H1 (cell line): ENCODE data around the gene GAP43. TPM values are rescaled to one million over a fixed set of nuclear protein-coding genes. Genes with fewer than 3 reads are reported as not detected.

Experiments
- CTCF ChIA-PET: fragments of 300-600 bp; sonication (Branson Sonifier 250); formaldehyde crosslinking; loops from one replicate; lab custom pipeline; 2021; ENCODE audit not compliant: partially characterized antibody; lab: Charles Lee
- POLR2A ChIA-PET: fragments of 300-600 bp; sonication (Branson Sonifier 250); formaldehyde crosslinking; loops from one replicate; lab custom pipeline; 2021; ENCODE audit warnings: inconsistent platforms; ENCODE audit not compliant: partially characterized antibody; lab: Charles Lee
- DNase-seq, 2 experiments: peaks; one replicate each; pipeline versions ENCODE4 v3.0.0 to v3.0.0-alpha.2; 2010 to 2022; ENCODE audit warnings: low spot score in 2 of 2, low read depth in 1 of 2, mixed read lengths in 1 of 2
- FAIRE-seq: peaks from 2 replicates; lab custom pipeline; 2011; peaks lifted over from hg19 to GRCh38; lab: Jason Lieb, UNC
- H2AFZ ChIP-seq: 2 replicates; pipeline ENCODE4 v1.8.1; 2012; ENCODE audit warnings: low read length, inconsistent platforms
- H2AK5ac ChIP-seq: 2 replicates; pipeline ENCODE4 v1.6.1; 2013; ENCODE audit warnings: low read depth, low read length
- H2BK120ac ChIP-seq: replicated peaks from 2 replicates; pipeline ENCODE3; 2013; ENCODE audit warnings: low read depth, low read length, inconsistent platforms
- H2BK12ac ChIP-seq: 2 replicates; pipeline ENCODE4 v1.6.1; 2013; ENCODE audit warnings: low read depth, low read length
- H2BK15ac ChIP-seq: 2 replicates; pipeline ENCODE4 v1.6.1; 2013; ENCODE audit warnings: low read length
- H2BK20ac ChIP-seq: 2 replicates; pipeline ENCODE4 v1.6.1; 2013; ENCODE audit warnings: low read length
- H2BK5ac ChIP-seq: 2 replicates; pipeline ENCODE4 v1.6.1; 2013; ENCODE audit warnings: low read depth, low read length
- H3K14ac ChIP-seq: 2 replicates; pipeline ENCODE4 v1.6.1; 2013; ENCODE audit warnings: inconsistent platforms; ENCODE audit not compliant: insufficient read length
- H3K18ac ChIP-seq: 2 replicates; pipeline ENCODE4 v1.6.1; 2013; ENCODE audit warnings: low read length; ENCODE audit errors: extremely low read depth
- H3K23ac ChIP-seq: 2 replicates; pipeline ENCODE4 v1.6.1; 2013; ENCODE audit warnings: inconsistent platforms; ENCODE audit not compliant: insufficient read length
- H3K23me2 ChIP-seq: 2 replicates; pipeline ENCODE4 v1.6.1; 2013; ENCODE audit warnings: low read depth, low read length
- H3K27ac ChIP-seq: 2 replicates; pipeline ENCODE4 v1.6.1; 2011; ENCODE audit warnings: low read depth, low read length, inconsistent platforms
- H3K27me3 ChIP-seq, 4 experiments: replicated peaks in 1 of 4; 1 replicate in 1 of 4; 2 replicates in 3 of 4; pipeline versions ENCODE4 v1.6.1 to v1.8.1; 2011 to 2013; ENCODE audit warnings: low read length in 3 of 4, mild to moderate bottlenecking in 3 of 4, inconsistent platforms in 2 of 4, mixed read lengths in 2 of 4, moderate library complexity in 1 of 4; ENCODE audit not compliant: control insufficient read depth in 3 of 4, insufficient read depth in 3 of 4; ENCODE audit errors: extremely low read depth in 1 of 4
- H3K36me3 ChIP-seq, 4 experiments: 2 replicates each; pipeline versions ENCODE4 v1.6.1 to v1.8.1; 2011 to 2013; ENCODE audit warnings: mild to moderate bottlenecking in 4 of 4, low read length in 3 of 4, moderate library complexity in 2 of 4, control low read depth in 1 of 4, inconsistent platforms in 1 of 4; ENCODE audit not compliant: insufficient read depth in 4 of 4, control insufficient read depth in 2 of 4
- H3K4ac ChIP-seq: replicated peaks from 2 replicates; pipeline ENCODE3; 2013; ENCODE audit warnings: low read length, low read depth, mixed read lengths, inconsistent platforms; ENCODE audit not compliant: insufficient read length
- H3K4me1 ChIP-seq, 4 experiments: replicated peaks in 1 of 4; 1 replicate in 1 of 4; 2 replicates in 3 of 4; pipeline versions ENCODE4 v1.6.1 to v1.8.1; 2011 to 2013; ENCODE audit warnings: low read length in 3 of 4, inconsistent platforms in 2 of 4, mixed read lengths in 1 of 4; ENCODE audit not compliant: insufficient read depth in 4 of 4, control insufficient read depth in 3 of 4
- H3K4me2 ChIP-seq, 2 experiments: 2 replicates each; pipeline versions ENCODE4 v1.6.1 to v1.8.1; 2011 to 2013; ENCODE audit warnings: low read depth in 2 of 2, low read length in 2 of 2, control low read depth in 1 of 2, inconsistent platforms in 1 of 2, mild to moderate bottlenecking in 1 of 2; ENCODE audit not compliant: insufficient read depth in 1 of 2
- H3K4me3 ChIP-seq, 4 experiments: fragments of 200-600, 300-600 bp in 1 of 4; sonication (generic), shearing (Covaris generic), sonication (Bioruptor Twin) in 1 of 4; 2 replicates each; pipeline versions ENCODE4 v1.5.1 to v1.8.1; 2011 to 2016; ENCODE audit warnings: low read length in 4 of 4, low read depth in 3 of 4, control low read depth in 2 of 4, inconsistent platforms in 2 of 4, mild to moderate bottlenecking in 2 of 4, mixed read lengths in 1 of 4, moderate library complexity in 1 of 4; ENCODE audit not compliant: insufficient read depth in 2 of 4; ENCODE audit errors: extremely low read depth in 1 of 4
- H3K56ac ChIP-seq: replicated peaks from 2 replicates; pipeline ENCODE3; 2013; ENCODE audit warnings: low read depth, mild to moderate bottlenecking, mixed read lengths, low read length, inconsistent platforms; ENCODE audit not compliant: insufficient read length
- H3K79me1 ChIP-seq: 2 replicates; pipeline ENCODE4 v1.6.1; 2013; ENCODE audit warnings: low read depth, low read length, control low read depth
- H3K79me2 ChIP-seq, 2 experiments: 2 replicates each; pipeline versions ENCODE4 v1.6.1 to v1.8.1; 2012 to 2013; ENCODE audit warnings: low read length in 2 of 2, mild to moderate bottlenecking in 2 of 2, inconsistent platforms in 1 of 2; ENCODE audit not compliant: insufficient read depth in 2 of 2, control insufficient read depth in 1 of 2
- H3K9ac ChIP-seq, 4 experiments: replicated peaks in 1 of 4; 1 replicate in 1 of 4; 2 replicates in 3 of 4; pipeline versions ENCODE4 v1.6.1 to v1.8.1; 2011 to 2013; ENCODE audit warnings: low read depth in 3 of 4, low read length in 3 of 4, control low read depth in 2 of 4, mild to moderate bottlenecking in 2 of 4, moderate library complexity in 2 of 4, inconsistent platforms in 1 of 4; ENCODE audit errors: extremely low read depth in 1 of 4
- H3K9me3 ChIP-seq, 2 experiments: 2 replicates each; pipeline versions ENCODE4 v1.6.1 to v1.8.1; 2012 to 2013; ENCODE audit warnings: mild to moderate bottlenecking in 2 of 2, moderate library complexity in 2 of 2, control low read depth in 1 of 2, inconsistent platforms in 1 of 2, low read depth in 1 of 2, low read length in 1 of 2, mixed read lengths in 1 of 2; ENCODE audit not compliant: insufficient read depth in 2 of 2
- H4K20me1 ChIP-seq, 2 experiments: replicated peaks in 1 of 2; 2 replicates each; pipeline versions ENCODE3 to v1.8.1; 2011 to 2013; ENCODE audit warnings: inconsistent platforms in 2 of 2, low read length in 2 of 2, mild to moderate bottlenecking in 1 of 2; ENCODE audit not compliant: insufficient read depth in 2 of 2, control insufficient read depth in 1 of 2
- H4K5ac ChIP-seq: 2 replicates; pipeline ENCODE4 v1.6.1; 2013; ENCODE audit warnings: low read length, low read depth, mixed read lengths, inconsistent platforms; ENCODE audit not compliant: insufficient read length
- H4K8ac ChIP-seq: 2 replicates; pipeline ENCODE4 v1.8.0; 2013; ENCODE audit warnings: mild to moderate bottlenecking, moderate library complexity, low read length, inconsistent platforms; ENCODE audit not compliant: insufficient read depth; ENCODE audit errors: extremely low read depth
- H4K91ac ChIP-seq: replicated peaks from 2 replicates; pipeline ENCODE3; 2013; ENCODE audit warnings: low read length, mixed read lengths, inconsistent platforms; ENCODE audit not compliant: insufficient read length
- ASH2L ChIP-seq: fragments of 200-600, 300-600 bp; sonication (generic); IDR thresholded peaks from one replicate; pipeline ENCODE4 v1.7.1; 2017; ENCODE audit warnings: low read length
- JUND ChIP-seq: IDR thresholded peaks from 2 replicates; pipeline ENCODE4 v1.6.1; 2011; ENCODE audit warnings: mild to moderate bottlenecking, improper control_type of control experiment, low read length
- KDM1A ChIP-seq: fragments of 200-600, 300-600 bp; sonication (generic); IDR thresholded peaks from 2 replicates; pipeline ENCODE4 v1.7.1; 2016; ENCODE audit warnings: mild to moderate bottlenecking, low read length, borderline replicate concordance
- KDM4A ChIP-seq: IDR thresholded peaks from one replicate; pipeline ENCODE4 v1.7.1; 2012; ENCODE audit warnings: low read depth, mild to moderate bottlenecking, moderate library complexity, low read length, inconsistent platforms; ENCODE audit not compliant: severe bottlenecking
- NRF1 ChIP-seq: IDR thresholded peaks from 2 replicates; pipeline ENCODE4 v1.6.1; 2011; ENCODE audit warnings: mild to moderate bottlenecking, low read depth, low read length, improper control_type of control experiment
- RBBP5 ChIP-seq: IDR thresholded peaks from 2 replicates; pipeline ENCODE4 v1.7.1; 2012; ENCODE audit warnings: low read depth, mild to moderate bottlenecking, inconsistent platforms, low read length, moderate library complexity, borderline replicate concordance
- SIN3A ChIP-seq, 2 experiments: IDR thresholded peaks in 1 of 2; conservative IDR thresholded peaks in 1 of 2; 2 replicates each; pipeline ENCODE4 v1.6.1; 2011 to 2012; ENCODE audit warnings: low read length in 2 of 2, improper control_type of control experiment in 1 of 2, low read depth in 1 of 2, mild to moderate bottlenecking in 1 of 2
- SP2 ChIP-seq: IDR thresholded peaks from 2 replicates; pipeline ENCODE4 v1.6.1; 2012; ENCODE audit warnings: mild to moderate bottlenecking, low read length, inconsistent platforms
- TEAD4 ChIP-seq: IDR thresholded peaks from 2 replicates; pipeline ENCODE4 v1.6.1; 2012; ENCODE audit warnings: low read depth, low read length, inconsistent platforms, mixed read lengths
- WGBS, 2 experiments: shearing (Covaris generic) in 1 of 2; methylation state at CpG; one replicate each; pipeline versions ENCODE4 v1.1.6 to v1.1.7; 2013 to 2015; ENCODE audit warnings: low lambda C conversion rate in 2 of 2, mixed read lengths in 2 of 2, inconsistent platforms in 1 of 2, low coverage in 1 of 2, missing lambda C conversion rate in 1 of 2; ENCODE audit not compliant: insufficient replicate concordance in 2 of 2, insufficient coverage in 1 of 2, insufficient read length in 1 of 2; ENCODE audit errors: extremely low coverage in 1 of 2, missing lambda C conversion rate in 1 of 2; 5-methylcytosine and 5-hydroxymethylcytosine counted together
- polyA plus RNA-seq, 7 experiments: library from polyadenylated mRNA; depleted of rRNA in 3 of 7; stranded (reverse) in 5 of 7; unstranded in 2 of 7; fragments of >200 nt in 5 of 7; fragments of 200-250 nt in 2 of 7; gene quantifications; 1 replicate in 5 of 7; 2 replicates in 1 of 7; 4 replicates in 1 of 7; pipeline versions ENCODE4 v1.2.1 to v1.2.3, GENCODE V29; 2011 to 2013; ENCODE audit warnings: missing spikeins in 2 of 7, mixed read lengths in 2 of 7
- total RNA-seq: library from RNA; stranded (reverse); fragmentation: NEBNext Ultra II Directional; extraction: Animal tissue kit (Norgen Biotek cat#: 25700); gene quantifications from 2 replicates; pipeline ENCODE4 v1.2.1, GENCODE V29; 2021
- TF ChIP-seq, protein P1 (sequence below): IDR thresholded peaks from 2 replicates; pipeline ENCODE4 v1.6.1; 2011; ENCODE audit warnings: low read length, improper control_type of control experiment

GAP43 gene
- total and polyA plus RNA-seq, 2 of the 8 experiments (the other 6 are each of a cell fraction or from before 2014, with no cell fraction given), result 11.2 to 21.9 TPM

DNA sequence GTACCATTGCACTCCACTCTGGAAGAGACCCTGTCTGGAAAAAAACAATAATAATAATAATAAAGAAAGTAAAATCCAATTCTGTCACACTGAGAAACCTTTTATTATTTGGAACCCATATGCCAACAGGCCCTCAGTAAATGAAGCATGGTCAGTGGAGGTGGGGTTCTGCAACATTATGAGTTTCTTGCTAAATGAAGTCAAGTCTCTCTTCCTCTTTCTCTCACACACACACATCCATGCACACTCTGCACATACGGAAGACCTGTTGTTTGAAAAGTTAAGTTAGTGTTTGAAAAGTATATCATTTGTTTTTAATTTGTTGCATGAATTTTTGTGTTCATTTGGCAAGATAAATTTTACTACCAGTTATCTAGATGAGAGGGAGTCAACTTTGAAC, 27.8 kb downstream of the GAP43 start:
- H3K9me3 ChIP-seq, result no peaks in the 10 kb centered on the region
- no peaks in the 10 kb centered on the region for H3K23me2 ChIP-seq
- H4K8ac ChIP-seq, result no peak overlapping the region
- H2AK5ac ChIP-seq, result no peak overlapping the region
- H2BK5ac ChIP-seq, result no peak overlapping the region
- H3K79me2 ChIP-seq, result no peaks in the 10 kb centered on the region
- no peak overlapping the region for H3K56ac ChIP-seq
- TF ChIP-seq ASH2L, result no peak
- no peak for TF ChIP-seq JUND
- no peak for TF ChIP-seq SP2
- no peak for TF ChIP-seq KDM1A
- no peak for TF ChIP-seq TEAD4
- TF ChIP-seq, protein P1, sequence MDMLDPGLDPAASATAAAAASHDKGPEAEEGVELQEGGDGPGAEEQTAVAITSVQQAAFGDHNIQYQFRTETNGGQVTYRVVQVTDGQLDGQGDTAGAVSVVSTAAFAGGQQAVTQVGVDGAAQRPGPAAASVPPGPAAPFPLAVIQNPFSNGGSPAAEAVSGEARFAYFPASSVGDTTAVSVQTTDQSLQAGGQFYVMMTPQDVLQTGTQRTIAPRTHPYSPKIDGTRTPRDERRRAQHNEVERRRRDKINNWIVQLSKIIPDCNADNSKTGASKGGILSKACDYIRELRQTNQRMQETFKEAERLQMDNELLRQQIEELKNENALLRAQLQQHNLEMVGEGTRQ, result no peak
- TF ChIP-seq RBBP5, result no peak
- TF ChIP-seq SIN3A (conservative IDR thresholded peaks at IDR 0.05 in 1 of 2, IDR thresholded peaks at IDR 0.05 in 1 of 2; ENCODE audit: low read depth in 1 of 2, low read length in 2 of 2), result no peak
- TF ChIP-seq KDM4A, result no peak
- no peak for TF ChIP-seq NRF1
- no peaks in the 10 kb centered on the region for H3K4me1 ChIP-seq
- no peak overlapping the region for H2BK15ac ChIP-seq
- H2BK20ac ChIP-seq, result no peak overlapping the region
- no peak overlapping the region for H2BK120ac ChIP-seq
- H3K18ac ChIP-seq, result no peak overlapping the region
- H3K23ac ChIP-seq, result no peak overlapping the region
- H2BK12ac ChIP-seq, result no peak overlapping the region
- no peak overlapping the region for H3K4me3 ChIP-seq
- no peaks in the 10 kb centered on the region for H3K36me3 ChIP-seq
- no peak overlapping the region for H3K14ac ChIP-seq
- DNase-seq (no peak), FAIRE-seq (no peak)
- H3K9ac ChIP-seq, result no peak overlapping the region
- no peak overlapping the region for H3K4me2 ChIP-seq
- H4K20me1 ChIP-seq, result no peaks in the 10 kb centered on the region
- H3K27me3 ChIP-seq, result no peaks in the 10 kb centered on the region
- H3K27ac ChIP-seq, result no peak overlapping the region
- H4K5ac ChIP-seq, result no peak overlapping the region
- ChIA-PET CTCF (no interaction called here), POLR2A (no interaction called here)
- H3K4ac ChIP-seq, result no peak overlapping the region
- WGBS, 2 experiments, result 92% methylated on average over 1 of the region's 1 CpG; no CpG with 5 or more reads in 1 of the 2 experiments
- no peak overlapping the region for H2AFZ ChIP-seq
- H3K79me1 ChIP-seq, result no peaks in the 10 kb centered on the region
- no peak overlapping the region for H4K91ac ChIP-seq
